KMS-11 (cell line): Measurements from ENCODE around the gene TSPEAR.

Experiments used
- H2AFZ ChIP-seq: fragments of 200-600 bp; sonication (generic); 2 replicates; pipeline ENCODE4 v1.6.1; 2016; ENCODE audit warnings: antibody characterized with exemption, mixed run types, low read depth
- H3K27ac ChIP-seq: fragments of 200-600 bp; sonication (generic); 2 replicates; pipeline ENCODE4 v1.6.1; 2016; ENCODE audit warnings: mild to moderate bottlenecking, mixed run types
- H3K27me3 ChIP-seq: fragments of 200-600 bp; sonication (generic); 2 replicates; pipeline ENCODE4 v1.6.1; 2017; ENCODE audit warnings: mild to moderate bottlenecking, low read depth, mixed run types, moderate library complexity; ENCODE audit not compliant: insufficient read depth
- H3K36me3 ChIP-seq: fragments of 200-600 bp; sonication (generic); 2 replicates; pipeline ENCODE4 v1.6.1; 2017; ENCODE audit warnings: mild to moderate bottlenecking, mixed run types; ENCODE audit not compliant: insufficient read depth
- H3K4me1 ChIP-seq: fragments of 200-600 bp; sonication (generic); 2 replicates; pipeline ENCODE4 v1.6.1; 2016; ENCODE audit warnings: mild to moderate bottlenecking, low read depth, mixed run types; ENCODE audit not compliant: poor library complexity, severe bottlenecking
- H3K4me2 ChIP-seq: fragments of 200-600 bp; sonication (generic); 2 replicates; pipeline ENCODE4 v1.7.0; 2016; ENCODE audit warnings: mild to moderate bottlenecking, mixed run types
- H3K4me3 ChIP-seq: fragments of 200-600 bp; sonication (generic); IDR thresholded peaks from 2 replicates; pipeline ENCODE4 v1.6.1; 2017; ENCODE audit warnings: low read depth, low read length, mixed read lengths; ENCODE audit not compliant: insufficient read depth
- H3K79me2 ChIP-seq: fragments of 200-600 bp; sonication (generic); 2 replicates; pipeline ENCODE4 v1.6.1; 2016; ENCODE audit warnings: low read depth, mixed run types; ENCODE audit not compliant: insufficient read depth
- H3K9ac ChIP-seq: fragments of 200-600 bp; sonication (generic); 2 replicates; pipeline ENCODE4 v1.6.1; 2016; ENCODE audit warnings: mild to moderate bottlenecking, mixed run types
- H4K20me1 ChIP-seq: fragments of 200-600 bp; sonication (generic); 2 replicates; pipeline ENCODE4 v1.6.1; 2016; ENCODE audit warnings: mild to moderate bottlenecking, mixed run types; ENCODE audit not compliant: insufficient read depth
- CTCF ChIP-seq: fragments of 200-600 bp; sonication (generic); conservative IDR thresholded peaks from 2 replicates; pipeline ENCODE4 v1.6.1; 2017; ENCODE audit warnings: low read depth, mild to moderate bottlenecking, antibody characterized with exemption, low read length, moderate library complexity, mixed read lengths

Gene TSPEAR

GRCh38 chr21:44658913-44659595 is 52.3 kb downstream of the TSPEAR start:
- H3K36me3 ChIP-seq, result no peaks in the 10 kb centered on the region
- no peaks in the 10 kb centered on the region for H4K20me1 ChIP-seq
- no peak overlapping the region for H3K9ac ChIP-seq
- no peak for TF ChIP-seq CTCF
- H3K4me1 ChIP-seq, result no peaks in the 10 kb centered on the region
- H3K27ac ChIP-seq, result no peak overlapping the region
- no peak overlapping the region for H3K4me2 ChIP-seq
- H3K4me3 ChIP-seq, result no peak overlapping the region
- H3K79me2 ChIP-seq, result no peaks in the 10 kb centered on the region
- no peak overlapping the region for H2AFZ ChIP-seq
- peaks cover 30% of the 10 kb centered on the region for H3K27me3 ChIP-seq

- H3K4me2 ChIP-seq, result no peak overlapping the region
- H3K4me3 ChIP-seq, result no peak overlapping the region
- H3K79me2 ChIP-seq, result no peaks in the 10 kb centered on the region
- no peaks in the 10 kb centered on the region for H3K36me3 ChIP-seq
- H4K20me1 ChIP-seq, result no peaks in the 10 kb centered on the region
- H3K27me3 ChIP-seq, result peaks cover 30% of the 10 kb centered on the region
- no peaks in the 10 kb centered on the region for H3K4me1 ChIP-seq
- no peak overlapping the region for H3K27ac ChIP-seq
- TF ChIP-seq CTCF, result no peak
- H3K9ac ChIP-seq, result no peak overlapping the region
- no peak overlapping the region for H2AFZ ChIP-seq
Measured at GRCh38 chr21:44658541-44658910, 52.8 kb downstream of the TSPEAR start.

GRCh38 chr21:44657635-44658540 is 53.5 kb downstream of the TSPEAR start, which contains the start of gene KRTAP12-3:
Gene KRTAP12-3 (plus strand): TSS chr21:44657932. CDS start chr21:44657980, 48 bp downstream.
- Histone ChIP-seq H3K4me1 (no peaks in the 10 kb centered on the region), H3K36me3 (no peaks in the 10 kb centered on the region), H2AFZ (no peak within 1 kb of the TSS), H3K79me2 (no peaks in the 10 kb centered on the region), H4K20me1 (no peaks in the 10 kb centered on the region), H3K27me3 (peaks cover 32% of the 10 kb centered on the region), H3K4me3 (no peak within 1 kb of the TSS), H3K4me2 (no peak within 1 kb of the TSS), H3K27ac (no peak within 1 kb of the TSS), H3K9ac (no peak within 1 kb of the TSS)
- no peak for TF ChIP-seq CTCF

GRCh38 chr21:44656868-44657267 is 54.5 kb downstream of the TSPEAR start:
- TF ChIP-seq CTCF, result no peak
- H3K4me2 ChIP-seq, result no peak overlapping the region

More at GRCh38 chr21:44656868-44657267, 54.5 kb downstream of the TSPEAR start:
- H3K36me3 ChIP-seq, result no peaks in the 10 kb centered on the region
- H3K4me3 ChIP-seq, result no peak overlapping the region
- H3K9ac ChIP-seq, result no peak overlapping the region
- H3K27me3 ChIP-seq, result peaks cover 33% of the 10 kb centered on the region
- H3K27ac ChIP-seq, result no peak overlapping the region
- no peaks in the 10 kb centered on the region for H4K20me1 ChIP-seq
- H2AFZ ChIP-seq, result no peak overlapping the region
- no peaks in the 10 kb centered on the region for H3K4me1 ChIP-seq
- no peaks in the 10 kb centered on the region for H3K79me2 ChIP-seq
